GM18520 (cell line): Measurements from ENCODE around the gene TOMM20.
"Not testable (repeated sequence)": the region's sequence is repeated elsewhere in the genome, so short reads cannot be mapped to it uniquely, and the experiment has no call there.

ENCODE experiments used
- ATAC-seq: cut with Tn5 transposase; IDR thresholded peaks from one replicate; pipeline ENCODE4 v1.9.1; 2021; ENCODE audit not compliant: unreplicated experiment

Gene TOMM20

DNA sequence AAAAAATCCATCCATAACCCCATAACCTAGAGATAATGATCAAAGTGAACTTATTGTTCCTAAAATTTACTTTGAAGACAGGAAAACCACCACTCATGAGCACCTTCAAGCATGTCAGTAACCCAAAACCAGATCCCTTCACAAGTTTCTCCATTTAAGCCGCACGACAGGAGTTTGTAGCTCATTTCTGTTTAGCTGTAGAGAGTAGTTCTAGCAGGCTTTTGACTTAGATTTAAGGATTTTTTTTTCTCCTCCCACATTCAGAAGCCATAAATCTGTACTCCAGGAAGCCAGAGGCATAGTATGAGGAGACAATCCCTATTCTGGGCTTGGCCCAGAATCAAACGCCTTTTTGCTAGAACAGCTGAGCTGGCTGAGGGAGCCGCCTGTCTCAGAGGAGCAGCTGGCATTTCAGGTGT is 25.6 kb downstream of the TOMM20 start:
- ATAC-seq: no peak

DNA sequence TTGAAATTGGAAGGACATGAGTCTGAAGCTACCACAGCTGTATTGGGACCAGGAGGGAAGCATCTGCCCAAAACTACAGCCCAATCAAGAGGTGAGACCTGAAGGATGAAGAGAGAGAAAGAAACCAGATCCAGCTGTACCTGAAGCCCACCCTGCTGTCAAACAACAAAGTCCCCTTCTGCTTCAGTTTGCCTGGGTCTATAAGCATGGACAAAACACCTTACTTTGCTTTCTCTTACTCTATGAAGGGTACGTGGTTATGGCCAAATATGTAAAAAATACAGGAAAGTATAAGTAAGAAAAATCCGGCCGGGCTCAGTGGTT is 26.4 kb downstream of the TOMM20 start:
- ATAC-seq: no peak

DNA sequence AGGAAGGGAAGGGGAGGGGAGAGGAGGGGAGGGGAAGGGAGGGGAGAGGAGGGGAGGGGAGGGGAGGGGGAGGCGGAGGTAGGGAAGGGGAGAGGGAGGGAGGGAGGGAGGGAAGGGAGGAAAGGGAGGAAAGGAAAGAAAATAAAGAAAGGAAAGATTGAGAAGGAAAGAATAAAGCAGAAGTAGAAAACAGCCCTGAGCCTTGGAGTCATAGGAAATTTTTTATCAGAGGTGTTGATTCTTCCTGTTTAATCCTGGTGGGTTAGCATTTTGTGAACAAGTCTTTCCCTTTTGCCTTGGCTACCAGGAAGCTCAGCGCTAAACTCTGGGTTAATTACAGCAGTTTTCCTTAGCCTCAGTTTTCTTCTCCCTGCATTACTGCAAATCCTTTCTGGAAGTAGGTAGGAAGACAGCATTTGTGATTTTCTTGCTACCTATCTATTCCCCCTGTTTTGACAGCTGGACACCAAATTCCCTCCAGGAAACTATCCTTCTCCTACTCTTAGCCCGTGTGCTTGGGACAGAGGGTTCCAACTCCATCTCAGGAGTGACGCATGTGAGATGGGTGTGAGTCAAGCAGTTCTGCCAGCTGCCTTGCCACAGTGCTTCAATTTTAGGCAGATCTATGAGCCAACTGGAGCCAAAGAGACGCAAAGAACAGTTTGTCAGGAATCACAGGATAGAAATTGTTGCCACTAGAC is 26.9 kb downstream of the TOMM20 start:
- no peak for ATAC-seq

DNA sequence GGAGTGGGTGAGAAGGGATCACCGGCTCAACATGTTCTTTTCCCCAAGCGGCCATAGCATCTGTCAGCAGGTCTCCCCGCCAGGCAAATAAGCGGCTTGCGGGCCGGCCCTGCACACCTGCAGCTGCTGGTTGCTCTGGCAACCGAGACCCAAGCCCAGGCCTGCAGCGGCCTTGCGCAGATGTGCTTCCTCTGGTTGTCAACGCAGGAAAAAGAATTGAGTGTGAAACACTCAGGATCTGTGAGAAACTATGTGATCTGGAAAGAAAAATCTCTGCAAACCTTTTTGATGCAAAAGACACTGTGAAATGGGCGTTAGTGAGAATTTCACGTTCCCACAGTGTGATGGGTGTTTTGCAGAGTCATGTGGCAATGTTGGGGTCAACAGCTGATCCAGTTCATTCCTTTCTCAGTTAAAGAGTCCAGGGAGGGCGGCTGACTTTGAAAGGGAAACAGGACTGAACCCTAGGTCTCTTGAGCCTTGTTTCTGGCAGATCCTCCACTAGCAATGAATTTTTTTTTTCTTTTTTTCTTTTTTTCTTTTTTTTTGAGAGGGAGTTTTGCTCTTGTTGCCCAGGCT is 28.4 kb downstream of the TOMM20 start:
- ATAC-seq: no peak

DNA sequence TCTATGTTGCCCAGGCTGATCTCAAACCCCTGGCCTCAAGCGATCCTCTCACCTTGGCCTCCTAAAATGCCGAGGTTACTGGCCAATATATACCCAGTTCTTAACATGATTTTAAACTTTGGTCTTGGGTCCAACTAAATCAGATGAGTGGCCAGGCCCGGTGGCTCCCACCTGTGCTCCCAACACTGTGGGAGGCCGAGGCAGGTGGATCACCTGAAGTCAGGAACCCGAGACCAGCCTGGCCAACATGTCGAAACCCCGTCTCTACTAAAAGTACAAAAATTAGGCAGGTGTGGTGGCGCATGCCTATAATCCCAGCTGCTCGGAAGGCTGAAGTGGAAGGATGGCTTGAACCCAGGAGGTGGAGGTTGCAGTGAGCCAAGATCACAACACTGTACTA is 29.6 kb downstream of the TOMM20 start:
- no peak for ATAC-seq

DNA sequence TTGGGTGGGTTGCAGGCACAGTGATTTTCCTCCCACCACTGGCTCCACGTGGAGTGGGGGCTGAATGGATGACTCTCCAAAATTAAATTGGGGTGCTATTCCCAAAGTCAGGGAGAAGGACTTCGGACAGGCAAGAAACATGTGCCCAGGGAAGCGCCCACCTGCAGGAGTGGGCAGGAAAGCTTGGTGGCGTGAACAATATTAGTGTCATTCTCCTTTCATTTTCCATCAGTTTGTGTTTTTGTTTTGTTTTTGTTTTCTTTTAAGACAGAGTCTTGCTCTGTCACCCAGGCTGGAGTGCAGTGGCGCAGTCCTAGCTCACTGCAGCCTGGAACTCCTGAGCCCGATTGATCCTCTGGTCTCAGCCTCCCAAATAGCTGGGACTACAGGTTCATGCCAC is 30.1 kb downstream of the TOMM20 start:
- ATAC-seq: no peak

DNA sequence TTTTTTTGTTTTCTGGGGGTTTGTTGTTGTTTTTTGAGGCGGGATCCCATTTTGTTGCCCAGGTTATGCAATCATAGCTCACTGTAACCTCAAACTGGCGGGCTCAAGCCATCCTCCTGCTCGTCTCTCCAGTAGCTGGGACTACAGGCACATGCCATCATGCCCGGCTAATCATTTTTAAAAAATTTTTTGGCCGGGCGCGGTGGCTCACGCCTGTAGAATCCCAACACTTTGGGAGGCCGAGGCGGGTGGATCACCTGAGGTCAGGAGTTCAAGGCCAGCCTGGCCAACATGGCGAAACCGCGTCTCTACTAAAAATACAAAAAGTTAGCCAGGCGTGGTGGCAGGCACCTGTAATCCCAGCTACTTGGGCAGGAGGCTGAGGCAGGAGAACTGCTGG is 31.1 kb downstream of the TOMM20 start:
- ATAC-seq: not testable (repeated sequence)

DNA sequence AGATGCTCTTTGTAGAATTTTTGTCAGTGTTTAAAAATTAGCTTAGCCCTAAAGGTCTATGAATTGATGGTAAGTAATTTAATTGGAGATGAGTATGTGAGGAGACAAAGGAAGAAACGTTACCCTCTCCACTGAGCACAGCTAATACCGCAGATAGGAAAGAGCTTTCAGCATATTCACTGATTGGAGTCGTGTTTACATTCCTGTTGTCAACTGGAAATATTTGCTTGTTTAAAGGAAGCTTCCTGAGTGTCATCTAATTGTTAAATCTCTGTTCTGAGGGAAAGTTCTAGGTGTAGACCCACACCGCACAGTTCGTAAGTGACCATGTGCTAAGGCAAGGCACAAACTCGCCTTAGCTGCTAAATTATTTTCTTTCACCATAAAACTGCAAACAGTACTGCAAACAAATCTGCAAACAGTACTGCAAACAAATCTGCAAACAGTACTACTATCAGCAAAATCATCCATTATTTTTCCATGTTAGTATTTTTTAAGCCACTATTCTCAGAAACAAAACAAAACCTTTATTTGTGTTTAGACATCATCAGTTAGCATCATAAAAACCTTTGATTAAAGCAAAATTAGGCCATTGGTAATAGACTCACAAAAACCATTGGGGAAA is 32.6 kb downstream of the TOMM20 start:
- no peak for ATAC-seq

DNA sequence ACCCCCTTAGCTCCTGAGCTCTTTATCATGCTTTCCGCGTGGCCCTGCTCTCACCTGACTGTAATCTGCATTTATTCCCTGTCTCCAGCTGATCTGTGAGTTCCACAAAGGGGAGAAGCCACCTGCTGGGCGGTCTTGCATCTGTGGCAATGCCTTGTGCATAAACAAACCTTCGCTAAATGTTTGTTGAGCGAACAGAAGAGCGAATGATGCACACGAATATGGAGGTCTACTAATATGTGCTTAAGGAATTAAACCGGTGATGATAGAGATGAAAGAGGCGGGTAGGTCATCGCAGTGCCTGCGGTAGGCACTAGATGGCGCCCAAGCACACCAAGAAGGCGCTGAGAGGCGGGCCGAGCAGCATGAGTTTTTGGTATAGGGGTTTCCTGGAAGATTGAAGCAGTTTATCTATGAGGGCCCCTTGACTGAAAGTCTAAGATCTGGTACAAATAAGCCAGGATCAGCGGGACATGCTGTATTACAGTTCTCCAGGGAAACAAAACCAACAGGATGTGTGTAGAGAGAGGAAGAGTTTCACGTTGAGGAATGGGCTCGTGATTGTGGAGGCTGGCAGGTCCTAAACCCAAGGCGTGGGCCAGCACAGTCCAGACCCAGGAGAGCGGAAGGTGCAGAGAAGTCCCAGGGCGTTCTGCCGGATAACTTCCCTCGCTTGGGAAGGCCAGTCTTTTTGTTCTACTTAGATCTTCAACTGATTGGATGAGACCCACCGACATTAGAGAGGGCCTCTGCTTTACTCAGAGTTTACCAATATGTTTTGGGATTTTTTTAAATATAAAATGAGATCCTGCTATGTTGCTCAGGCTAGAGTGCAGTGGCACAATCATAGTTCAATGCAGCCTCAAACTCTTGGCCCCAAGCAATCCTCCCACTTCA is 34.7 kb downstream of the TOMM20 start:
- peak; percentile 50 for ATAC-seq

DNA sequence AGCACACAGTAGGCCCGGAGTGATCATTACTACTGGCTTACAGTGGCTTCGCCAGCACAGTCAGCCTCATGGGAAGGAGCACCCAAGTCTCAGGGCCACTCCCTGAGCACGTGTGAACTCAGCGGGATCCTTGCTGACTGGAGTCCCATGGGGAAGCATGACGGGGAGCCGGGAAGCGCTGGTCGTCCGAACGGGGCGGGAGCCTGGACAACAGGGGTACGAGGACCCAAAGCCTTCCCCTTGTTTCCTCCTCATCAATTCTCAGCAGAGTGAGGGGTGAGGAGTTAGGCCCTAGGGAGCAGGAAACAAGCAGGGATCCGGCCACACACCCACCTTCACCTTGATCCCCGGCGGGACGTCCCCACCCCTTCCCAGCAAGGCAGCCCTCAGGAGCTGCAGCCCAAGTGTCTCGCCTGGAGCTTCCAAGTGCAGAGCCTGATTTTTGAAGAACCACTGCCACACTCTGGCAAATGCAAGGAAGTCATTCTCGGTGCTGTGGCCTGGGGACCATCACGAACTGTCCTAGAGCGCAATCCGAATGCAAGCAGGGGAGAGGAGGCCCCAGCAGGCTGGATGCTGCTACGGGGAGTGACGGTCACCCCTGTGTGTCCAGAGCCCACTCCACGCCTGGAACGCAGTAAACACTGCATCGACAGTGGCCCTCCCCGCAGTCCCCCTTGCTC is 35.5 kb downstream of the TOMM20 start:
- ATAC-seq: no peak

DNA sequence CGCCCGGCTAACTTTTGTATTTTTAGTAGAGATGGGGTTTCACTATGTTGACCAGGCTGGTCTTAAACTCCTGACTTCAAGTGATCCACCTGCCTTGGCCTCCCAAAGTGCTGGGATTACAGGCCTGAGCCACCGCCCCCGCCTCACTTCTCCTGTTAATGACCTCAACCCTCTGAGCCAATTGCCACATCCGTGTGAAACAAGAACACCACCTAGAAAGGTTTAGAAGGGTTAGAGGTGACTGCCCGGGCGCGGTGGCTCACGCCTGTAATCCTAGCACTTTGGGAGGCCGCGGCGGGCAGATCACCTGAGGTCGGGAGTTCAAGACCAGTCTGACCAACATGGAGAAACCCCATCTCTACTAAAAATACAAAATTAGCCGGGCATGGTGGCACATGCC is 36.2 kb downstream of the TOMM20 start:
- ATAC-seq: not testable (repeated sequence)

DNA sequence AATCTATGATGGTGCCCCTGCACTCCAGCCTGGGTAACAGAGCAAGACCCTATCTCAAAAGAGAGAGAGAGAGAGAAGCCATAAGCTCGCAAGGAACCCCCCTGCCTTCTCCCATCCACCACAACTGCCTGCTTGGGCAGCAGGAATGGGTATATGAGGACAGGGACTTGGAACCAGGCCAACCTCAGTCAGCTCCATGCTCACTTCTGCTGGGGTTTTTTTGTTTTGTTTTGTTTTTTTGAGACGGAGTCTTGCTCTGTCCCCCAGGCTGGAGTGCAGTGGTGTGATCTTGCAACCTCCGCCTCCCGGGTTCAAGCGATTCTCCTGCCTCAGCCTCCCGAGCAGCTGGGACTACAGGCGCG is 36.6 kb downstream of the TOMM20 start:
- not testable (repeated sequence) for ATAC-seq

DNA sequence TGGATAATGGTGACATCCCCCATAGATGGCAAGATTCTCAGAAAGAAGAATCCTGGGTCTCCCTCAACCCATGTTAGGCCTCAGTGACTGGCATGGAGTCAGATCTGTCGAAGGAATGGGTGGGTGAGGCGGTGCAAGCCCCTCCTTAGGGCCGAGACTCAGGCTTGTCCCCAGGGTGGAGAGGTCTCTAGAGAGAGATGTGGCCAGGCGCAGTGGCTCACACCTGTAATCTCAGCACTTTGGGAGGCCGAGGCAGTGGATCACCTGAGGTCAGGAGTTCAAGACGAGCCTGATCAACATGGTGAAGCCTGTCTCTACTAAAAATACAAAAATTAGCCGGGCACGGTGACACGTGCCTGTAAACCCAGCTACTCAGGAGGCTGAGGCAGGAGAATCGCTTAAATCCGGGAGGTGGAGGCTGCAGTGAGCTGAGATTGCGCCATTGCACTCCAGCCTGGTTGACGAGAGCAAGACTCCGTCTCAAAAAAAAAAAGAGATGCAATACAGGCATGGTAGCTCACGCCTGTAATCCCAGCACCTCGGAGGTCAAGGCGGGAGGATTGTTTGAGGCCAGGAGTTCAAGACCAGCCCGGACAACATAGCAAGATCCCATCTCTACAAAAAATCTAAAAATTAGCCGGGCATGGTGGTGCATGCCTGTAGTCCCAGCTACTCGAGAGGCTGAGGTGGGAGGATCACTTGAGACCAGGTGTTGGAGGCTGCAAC is 37.2 kb downstream of the TOMM20 start:
- not testable (repeated sequence) for ATAC-seq

DNA sequence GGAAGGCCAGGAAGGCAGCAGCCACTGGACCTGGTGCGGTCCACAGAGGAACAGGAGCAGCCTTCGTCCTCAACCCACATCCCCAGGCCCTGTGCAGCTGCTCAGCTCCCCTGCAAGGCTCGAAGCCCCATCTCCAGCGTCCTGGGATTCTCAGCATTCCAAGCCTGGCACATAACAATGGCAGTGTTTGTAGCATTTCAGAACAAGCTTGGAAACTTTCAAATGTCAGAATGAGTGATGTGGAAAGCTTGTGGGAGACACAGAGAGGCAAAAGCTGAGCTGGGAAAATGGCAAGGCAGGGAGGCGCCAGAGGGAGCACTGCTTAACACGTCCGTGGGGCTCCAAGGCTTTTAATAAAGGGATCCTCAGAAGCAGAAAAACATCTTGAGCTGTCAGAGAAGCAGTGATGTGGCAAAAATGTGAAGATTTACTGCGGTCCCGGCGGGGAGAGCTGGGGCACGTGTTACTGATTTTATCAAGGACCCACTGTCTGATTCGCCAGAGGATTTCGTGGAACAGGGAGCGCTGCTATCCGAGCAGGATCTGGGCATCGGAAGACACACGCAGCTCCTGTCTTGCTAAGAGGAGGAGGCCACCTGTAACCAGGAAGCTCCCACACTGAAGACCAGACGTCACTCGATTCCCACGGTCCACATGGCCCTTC is 38.1 kb downstream of the TOMM20 start:
- ATAC-seq: no peak

DNA sequence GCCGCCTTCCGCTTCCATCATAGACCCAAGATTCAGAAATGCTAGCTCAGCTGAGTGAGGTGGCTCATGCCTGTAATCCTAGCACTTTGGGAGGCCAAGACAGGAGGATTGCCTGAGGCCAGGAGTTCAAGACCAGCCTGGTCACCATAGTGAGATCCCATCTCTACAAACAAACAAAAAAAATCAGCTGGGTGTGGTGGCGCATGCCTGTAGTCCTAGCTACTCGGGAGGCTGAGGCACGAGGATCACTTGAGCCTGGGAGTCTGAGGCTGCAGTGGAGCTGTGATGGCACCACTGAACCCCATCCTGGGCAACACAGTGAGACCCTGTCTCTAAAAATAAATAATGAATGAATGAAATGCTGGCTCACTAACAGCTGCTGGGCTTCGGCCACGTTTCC is 39.7 kb downstream of the TOMM20 start:
- no peak for ATAC-seq

DNA sequence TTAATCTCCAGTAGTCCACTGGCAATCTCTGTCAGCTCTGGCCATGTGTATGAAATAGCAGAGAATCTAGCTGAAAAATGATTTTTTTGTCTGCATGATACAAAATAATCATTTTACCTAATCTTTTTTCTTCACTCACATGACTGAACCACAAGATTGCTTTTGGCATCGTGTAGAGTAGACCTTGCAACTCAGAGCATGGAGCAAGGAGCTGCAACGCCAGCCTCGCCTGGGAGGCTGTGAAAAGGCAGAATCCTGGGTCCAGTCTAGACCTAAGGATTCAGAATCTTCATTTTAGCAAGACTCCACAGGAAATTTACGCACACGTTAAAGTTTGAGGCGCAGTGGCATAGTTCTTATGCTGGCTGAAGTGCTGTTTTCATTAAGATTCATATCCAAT is 40.2 kb downstream of the TOMM20 start:
- no peak for ATAC-seq

DNA sequence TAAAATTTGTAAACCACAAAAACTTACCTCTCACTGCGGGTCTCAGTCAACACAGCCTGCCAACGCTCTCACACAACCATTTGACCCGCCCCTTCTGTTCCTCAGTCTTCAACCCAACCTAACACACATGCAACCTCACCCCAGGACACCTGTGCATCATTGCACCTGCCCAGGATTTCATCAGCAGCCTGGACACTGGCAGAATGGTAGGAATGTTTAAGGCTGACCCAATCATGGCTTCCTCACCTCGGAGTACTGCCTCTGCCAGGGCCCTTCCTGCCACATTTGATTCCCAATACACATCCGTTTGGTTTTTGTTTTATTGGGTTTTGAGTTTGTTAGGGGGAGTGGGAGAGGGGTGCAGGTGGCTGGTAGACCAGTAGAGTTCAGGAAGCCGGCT is 40.7 kb downstream of the TOMM20 start:
- no peak for ATAC-seq

DNA sequence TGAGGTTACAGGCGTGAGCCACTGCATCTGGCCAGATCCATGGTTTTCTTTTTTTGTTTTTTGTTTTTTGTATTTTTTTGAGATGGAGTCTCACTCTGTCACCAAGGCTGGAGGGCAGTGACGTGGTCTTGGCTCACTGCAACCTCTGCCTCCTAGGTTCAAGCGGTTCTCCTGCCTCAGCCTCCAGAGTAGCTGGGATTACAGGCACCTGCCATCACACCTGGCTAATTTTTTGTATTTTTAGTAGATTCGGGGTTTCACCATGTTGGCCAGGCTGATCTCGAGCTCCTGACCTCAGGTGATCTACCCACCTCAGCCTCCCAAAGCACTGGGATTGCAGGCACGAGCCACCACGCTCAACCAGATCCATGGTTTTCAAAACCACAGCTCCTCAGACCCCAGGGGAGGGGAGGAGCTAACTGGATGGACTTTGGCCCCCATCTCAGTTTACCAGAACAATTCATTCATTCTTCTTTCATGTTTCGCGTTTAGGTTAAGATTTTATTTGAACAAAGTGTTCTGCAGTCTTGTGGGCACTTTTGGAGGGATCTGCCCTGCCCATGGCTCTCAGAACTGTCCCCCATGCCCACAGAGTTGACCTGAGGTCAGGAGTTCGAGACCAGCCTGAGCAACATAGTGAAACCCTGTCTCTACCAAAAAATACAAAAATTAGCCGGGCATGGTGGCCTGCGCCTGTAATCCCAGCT is 43.1 kb downstream of the TOMM20 start:
- ATAC-seq: not testable (repeated sequence)

DNA sequence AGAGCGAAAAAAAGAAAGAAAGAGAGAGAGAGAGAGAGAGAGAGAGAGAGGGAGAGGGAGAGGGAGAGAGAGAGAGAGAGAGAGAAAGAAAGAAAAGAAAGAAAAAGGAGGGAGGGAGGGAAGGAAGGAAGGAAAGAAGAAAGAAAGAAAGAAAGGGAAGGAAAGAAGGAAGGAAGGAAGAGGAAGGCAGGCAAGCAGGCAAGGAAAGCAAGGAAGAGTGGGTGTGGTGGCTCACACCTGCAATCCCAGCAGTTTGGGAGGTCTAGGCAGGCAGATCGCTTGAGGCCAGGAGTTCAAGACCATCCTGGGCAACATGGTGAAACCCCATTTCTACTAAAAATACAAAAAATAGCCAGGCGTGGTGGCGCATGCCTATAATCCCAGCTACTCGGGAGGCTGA is 47.8 kb downstream of the TOMM20 start:
- not testable (repeated sequence) for ATAC-seq
